ENCODE results near the gene IPO7.
"Not testable (repeated sequence)": the region's sequence is repeated elsewhere in the genome, so short reads cannot be mapped to it uniquely, and the experiment has no call there.

IPO7 gene

DNA sequence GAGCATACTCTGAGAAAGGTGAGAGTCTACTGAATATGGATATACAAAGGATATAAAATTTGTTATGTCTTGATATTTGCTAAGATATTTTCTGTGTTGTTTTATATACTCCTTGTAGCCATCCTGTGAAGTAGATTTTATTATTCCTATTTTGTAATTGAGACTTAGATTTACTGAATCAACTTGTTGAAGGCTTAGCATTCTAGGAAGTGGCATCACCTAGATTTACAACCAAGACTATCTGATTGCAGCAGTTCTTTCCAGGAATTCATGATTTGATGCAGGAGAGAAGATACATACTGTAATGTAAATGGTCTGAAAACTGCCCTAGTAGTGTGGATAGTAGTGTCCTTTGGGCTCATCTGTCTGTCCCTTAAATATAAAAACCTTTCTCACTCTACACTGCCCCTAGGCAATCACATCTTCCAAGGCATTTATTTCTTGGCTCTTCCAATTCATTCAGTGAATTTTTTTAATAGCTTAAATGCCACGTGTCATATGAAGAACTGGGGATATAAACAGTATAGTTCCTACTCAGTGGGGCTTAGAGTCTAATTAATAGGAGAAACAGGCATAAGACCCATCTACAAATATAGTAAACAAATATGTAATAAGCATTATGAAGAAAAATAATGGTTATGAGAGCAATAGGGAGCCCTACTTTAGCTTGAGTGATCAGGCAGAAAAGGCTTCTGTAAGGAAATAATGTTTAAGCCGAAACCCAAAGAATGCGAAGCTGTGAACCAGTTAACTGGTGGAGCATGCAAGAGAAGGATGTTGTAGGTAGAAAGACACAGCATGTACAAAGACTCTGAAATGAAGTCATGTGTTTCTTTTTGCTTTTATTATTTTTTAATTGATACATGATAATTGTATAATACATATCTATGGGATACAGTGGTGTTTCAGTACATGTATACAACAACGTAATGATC lies 13.6 kb downstream of the IPO7 start:
- ChIA-PET CTCF (no interaction called here), POLR2A (interaction anchor here (1.3 kb wide), 1 partner anchor 13 kb away, joined by 11 read pairs; the partner anchor contains the start of gene IPO7)
- no peak for TF ChIP-seq L3MBTL2 (conservative IDR thresholded peaks at IDR 0.05)
- no peak for TF ChIP-seq BHLHE40 (IDR thresholded peaks at IDR 0.05; ENCODE audit: borderline replicate concordance)
- TF ChIP-seq TARDBP (IDR thresholded peaks at IDR 0.05), result no peak
- TF ChIP-seq NFRKB (IDR thresholded peaks at IDR 0.05), result no peak
- TF ChIP-seq ELF4 (IDR thresholded peaks at IDR 0.05), result no peak
- TF ChIP-seq HDGF (IDR thresholded peaks at IDR 0.05; ENCODE audit: borderline replicate concordance), result no peak
- TF ChIP-seq ARNT (IDR thresholded peaks at IDR 0.05), result no peak
- DNase-seq (ENCODE audit: extremely low spot score), result no peak

DNA sequence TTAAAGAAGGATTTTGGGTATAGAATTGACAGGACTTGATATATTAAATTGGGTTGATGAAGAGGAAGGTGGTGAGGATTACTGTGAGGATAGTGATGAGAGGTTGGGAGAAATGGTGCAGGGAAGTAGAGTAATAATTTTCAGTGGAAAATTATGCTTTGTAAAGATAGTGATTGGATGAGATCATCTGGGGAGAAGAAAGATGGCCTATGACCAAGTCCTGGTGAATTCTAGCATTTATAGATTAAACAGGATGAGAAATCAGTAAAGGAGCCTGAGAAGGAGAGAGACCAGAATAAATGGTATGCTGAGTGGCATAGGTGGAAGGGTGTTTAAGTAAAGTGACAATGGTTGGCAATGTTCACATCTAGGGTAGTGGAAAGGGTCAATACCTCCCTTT lies 15.0 kb downstream of the IPO7 start:
- no peak for DNase-seq (ENCODE audit: extremely low spot score)
- TF ChIP-seq L3MBTL2 (conservative IDR thresholded peaks at IDR 0.05) (no peak), FOXK2 (IDR thresholded peaks at IDR 0.05) (no peak)
- CTCF ChIA-PET, result no interaction called here
- POLR2A ChIA-PET, result no interaction called here

DNA sequence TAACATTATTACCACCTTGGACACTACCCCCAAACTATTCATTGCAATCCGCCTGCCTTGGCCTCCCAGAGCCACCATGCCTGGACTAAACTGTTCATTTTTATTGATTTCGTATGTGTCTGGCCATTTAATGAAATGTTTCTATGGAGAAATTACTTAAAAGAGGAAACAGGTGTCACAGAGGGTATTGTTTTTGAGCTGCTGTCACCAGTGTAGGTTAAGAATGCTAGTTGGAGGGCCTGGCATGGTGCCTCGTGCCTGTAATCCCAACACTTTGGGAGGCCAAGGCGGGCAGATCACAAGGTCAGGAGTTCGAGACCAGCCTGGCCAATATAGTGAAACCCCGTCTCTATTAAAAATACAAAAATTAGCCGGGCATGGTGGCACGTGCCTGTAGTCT lies 17.4 kb downstream of the IPO7 start:
- CTCF ChIA-PET; DNase-seq (ENCODE audit: extremely low spot score): not testable (repeated sequence)
- POLR2A ChIA-PET, result interaction anchor here (1.2 kb wide), 1 partner anchor 18 kb away, joined by 3 read pairs; the partner anchor contains the start of gene IPO7

DNA sequence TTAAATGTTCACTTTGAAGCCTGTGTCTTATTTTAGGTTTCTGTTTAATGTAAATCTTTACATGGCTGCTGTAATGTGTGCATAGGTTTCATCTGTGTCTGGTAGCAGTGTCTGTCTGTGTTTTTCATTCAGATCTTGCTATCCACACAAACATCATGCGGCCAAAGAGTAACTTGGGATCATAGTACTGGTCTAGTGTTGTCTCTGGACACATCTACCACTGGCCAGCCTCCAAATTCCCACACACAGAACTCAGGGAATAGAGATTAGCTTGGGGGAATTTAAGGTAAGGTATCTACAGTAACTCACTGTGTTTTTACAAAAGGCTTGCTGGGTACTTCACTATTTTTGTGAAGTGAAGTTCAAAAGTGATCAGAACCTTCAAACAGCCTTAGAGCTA lies 44.3 kb downstream of the IPO7 start:
- POLR2A ChIA-PET, result no interaction called here
- CTCF ChIA-PET, result no interaction called here
- no peak for DNase-seq (ENCODE audit: extremely low spot score)
- TF ChIP-seq ZNF384 (IDR thresholded peaks at IDR 0.05), result no peak
- no peak for TF ChIP-seq TARDBP (IDR thresholded peaks at IDR 0.05)
- no peak for TF ChIP-seq FOXM1 (IDR thresholded peaks at IDR 0.05; ENCODE audit: borderline replicate concordance)
- no peak for TF ChIP-seq NFRKB (IDR thresholded peaks at IDR 0.05)
- TF ChIP-seq, protein P1, sequence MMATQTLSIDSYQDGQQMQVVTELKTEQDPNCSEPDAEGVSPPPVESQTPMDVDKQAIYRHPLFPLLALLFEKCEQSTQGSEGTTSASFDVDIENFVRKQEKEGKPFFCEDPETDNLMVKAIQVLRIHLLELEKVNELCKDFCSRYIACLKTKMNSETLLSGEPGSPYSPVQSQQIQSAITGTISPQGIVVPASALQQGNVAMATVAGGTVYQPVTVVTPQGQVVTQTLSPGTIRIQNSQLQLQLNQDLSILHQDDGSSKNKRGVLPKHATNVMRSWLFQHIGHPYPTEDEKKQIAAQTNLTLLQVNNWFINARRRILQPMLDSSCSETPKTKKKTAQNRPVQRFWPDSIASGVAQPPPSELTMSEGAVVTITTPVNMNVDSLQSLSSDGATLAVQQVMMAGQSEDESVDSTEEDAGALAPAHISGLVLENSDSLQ (IDR thresholded peaks at IDR 0.05), result no peak
- no peak for TF ChIP-seq LEF1 (IDR thresholded peaks at IDR 0.05; ENCODE audit: borderline replicate concordance)
- no peak for TF ChIP-seq L3MBTL2 (conservative IDR thresholded peaks at IDR 0.05)
- no peak for TF ChIP-seq HDGF (IDR thresholded peaks at IDR 0.05; ENCODE audit: borderline replicate concordance)
- no peak for TF ChIP-seq SP1 (IDR thresholded peaks at IDR 0.05)
- no peak for TF ChIP-seq BHLHE40 (IDR thresholded peaks at IDR 0.05; ENCODE audit: borderline replicate concordance)
- no peak for TF ChIP-seq FOXA1 (IDR thresholded peaks at IDR 0.05)
- no peak for TF ChIP-seq CTBP1 (IDR thresholded peaks at IDR 0.05; ENCODE audit: borderline replicate concordance)
- TF ChIP-seq ARNT (IDR thresholded peaks at IDR 0.05), result no peak
- TF ChIP-seq ELF4 (IDR thresholded peaks at IDR 0.05), result no peak
- TF ChIP-seq FOXK2 (IDR thresholded peaks at IDR 0.05), result no peak
- TF ChIP-seq SUZ12 (IDR thresholded peaks at IDR 0.05), result no peak

DNA sequence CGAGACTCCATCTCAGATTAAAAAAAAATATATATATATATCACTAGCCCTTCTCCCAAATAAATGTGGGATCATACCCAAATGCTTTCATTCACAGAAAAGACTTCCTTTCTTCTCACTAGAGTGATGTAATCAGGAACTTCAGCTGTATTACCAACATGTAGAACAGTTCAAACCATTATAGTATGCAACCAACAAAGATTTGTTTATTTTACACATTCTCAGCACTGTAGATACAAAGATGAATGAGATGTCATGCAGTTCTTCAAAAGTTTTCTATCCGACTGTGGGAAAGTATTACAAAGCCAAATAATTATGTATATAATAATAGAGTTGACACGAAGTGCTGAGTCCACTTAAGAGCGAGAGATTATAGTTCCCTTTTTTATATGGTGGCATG lies 54.2 kb downstream of the IPO7 start:
- TF ChIP-seq ELF4 (IDR thresholded peaks at IDR 0.05) (no peak), SP1 (IDR thresholded peaks at IDR 0.05) (no peak)
- DNase-seq (ENCODE audit: extremely low spot score), result no peak
- POLR2A ChIA-PET, result no interaction called here
- CTCF ChIA-PET, result no interaction called here

DNA sequence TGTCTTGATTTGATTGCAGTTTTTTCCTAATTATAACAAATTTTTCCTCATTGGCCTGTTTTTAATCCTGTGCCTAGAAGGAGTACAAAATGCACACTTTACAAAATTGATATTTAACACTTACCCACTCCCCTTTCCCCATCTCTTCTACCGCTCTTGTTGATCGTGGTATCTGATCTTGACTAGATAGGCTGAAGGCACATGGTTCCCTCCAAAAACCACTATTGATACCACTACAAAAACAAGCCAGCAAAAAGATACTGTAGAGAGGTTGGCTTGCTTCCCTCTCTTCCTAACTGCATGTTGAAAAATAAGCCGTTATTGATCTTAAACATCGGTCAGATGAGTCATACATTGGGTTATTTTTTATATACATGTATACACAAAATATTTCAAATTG lies 61.8 kb downstream of the IPO7 start:
- no peak for DNase-seq (ENCODE audit: extremely low spot score)
- TF ChIP-seq ARNT (IDR thresholded peaks at IDR 0.05) (no peak), SUZ12 (IDR thresholded peaks at IDR 0.05) (no peak), L3MBTL2 (conservative IDR thresholded peaks at IDR 0.05) (no peak), FOXA1 (IDR thresholded peaks at IDR 0.05) (no peak), NFRKB (IDR thresholded peaks at IDR 0.05) (no peak), HDGF (IDR thresholded peaks at IDR 0.05; ENCODE audit: borderline replicate concordance) (no peak), FOXM1 (IDR thresholded peaks at IDR 0.05; ENCODE audit: borderline replicate concordance) (no peak), BHLHE40 (IDR thresholded peaks at IDR 0.05; ENCODE audit: borderline replicate concordance) (no peak), LEF1 (IDR thresholded peaks at IDR 0.05; ENCODE audit: borderline replicate concordance) (no peak), SP1 (IDR thresholded peaks at IDR 0.05) (no peak), TARDBP (IDR thresholded peaks at IDR 0.05) (no peak), FOXK2 (IDR thresholded peaks at IDR 0.05) (no peak), ELF4 (IDR thresholded peaks at IDR 0.05) (no peak), CTBP1 (IDR thresholded peaks at IDR 0.05; ENCODE audit: borderline replicate concordance) (no peak)
- TF ChIP-seq, protein P1 (IDR thresholded peaks at IDR 0.05), result no peak
- ChIA-PET CTCF (no interaction called here), POLR2A (no interaction called here)

DNA sequence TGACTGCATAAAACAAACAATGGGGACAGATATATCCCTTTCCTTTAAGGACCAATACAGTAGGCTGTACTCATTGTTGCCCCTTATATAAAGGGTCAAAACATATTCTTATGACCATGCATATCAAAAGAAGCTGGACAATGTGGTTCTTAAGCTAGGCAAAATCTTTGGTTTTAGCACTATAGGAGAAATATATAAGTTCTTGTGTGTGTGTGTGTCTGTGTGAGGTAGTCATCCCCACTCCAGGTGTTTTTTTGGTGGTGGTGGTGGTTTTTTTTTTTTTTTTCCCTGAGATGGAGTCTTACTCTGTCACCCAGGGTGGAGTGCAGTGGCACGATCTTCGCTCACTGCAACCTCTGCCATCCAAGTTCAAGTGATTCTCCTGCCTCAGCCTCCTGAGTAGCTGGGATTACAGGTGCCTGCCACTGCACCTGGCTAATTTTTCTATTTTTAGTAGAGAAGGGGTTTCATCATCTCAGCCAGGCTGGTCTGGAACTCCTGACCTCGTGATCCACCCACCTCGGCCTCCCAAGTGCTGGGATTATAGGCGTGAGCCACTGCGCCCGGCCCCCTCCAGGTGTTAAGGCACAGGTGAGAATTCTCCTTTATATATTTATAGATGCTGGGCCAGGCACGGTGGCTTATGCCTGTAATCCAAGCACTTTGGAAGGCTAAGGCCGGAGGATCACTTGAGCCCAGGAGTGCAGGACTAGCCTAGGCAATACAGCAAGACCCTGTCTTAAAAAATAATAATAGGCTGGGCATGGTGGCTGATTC lies 64.3 kb downstream of the IPO7 start:
- ChIA-PET POLR2A (interaction anchor here (1.7 kb wide), 1 partner anchor 10 kb away, joined by 6 read pairs; no protein-coding TSS in a partner anchor), CTCF (interaction anchor here (0.7 kb wide), 1 partner anchor 58 kb away, joined by 3 read pairs; no protein-coding TSS in a partner anchor)
- DNase-seq (ENCODE audit: extremely low spot score), result no peak
- no peak for TF ChIP-seq ARNT (IDR thresholded peaks at IDR 0.05)
- TF ChIP-seq CTBP1 (IDR thresholded peaks at IDR 0.05; ENCODE audit: borderline replicate concordance), result no peak
- TF ChIP-seq FOXA1 (IDR thresholded peaks at IDR 0.05), result no peak
- TF ChIP-seq NFRKB (IDR thresholded peaks at IDR 0.05), result no peak
- TF ChIP-seq BHLHE40 (IDR thresholded peaks at IDR 0.05; ENCODE audit: borderline replicate concordance), result no peak
- no peak for TF ChIP-seq L3MBTL2 (conservative IDR thresholded peaks at IDR 0.05)
- no peak for TF ChIP-seq TARDBP (IDR thresholded peaks at IDR 0.05)
- no peak for TF ChIP-seq SP1 (IDR thresholded peaks at IDR 0.05)
- TF ChIP-seq FOXK2 (IDR thresholded peaks at IDR 0.05), result no peak

DNA sequence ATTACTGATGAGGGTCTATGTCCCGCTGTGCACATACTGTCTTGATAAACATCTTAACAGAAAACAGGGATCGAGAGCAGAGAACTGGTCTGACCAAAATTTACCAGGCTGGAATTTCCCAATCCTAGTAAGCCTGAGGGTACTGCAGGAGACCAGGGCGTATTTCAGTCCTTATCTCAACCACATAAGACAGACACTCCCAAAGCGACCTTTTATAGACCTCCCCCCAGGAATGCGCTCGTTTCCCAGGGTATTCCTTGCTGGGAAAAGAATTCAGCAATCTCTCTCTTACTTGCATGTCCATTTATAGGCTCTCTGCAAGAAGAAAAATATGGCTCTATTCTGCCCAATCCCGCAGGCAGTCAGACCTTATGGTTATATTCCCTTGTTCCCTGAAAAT lies 67.6 kb downstream of the IPO7 start:
- CTCF ChIA-PET; DNase-seq (ENCODE audit: extremely low spot score); POLR2A ChIA-PET: not testable (repeated sequence)
